H9 (cell line): ENCODE data around the gene PIK3C2B. TPM values are rescaled to one million over a fixed set of nuclear protein-coding genes. Genes with fewer than 3 reads are reported as not detected.

Experiments used
- DNase-seq: peaks from one replicate; pipeline ENCODE4 v3.0.0-alpha.2; 2017
- H2AFZ ChIP-seq: one replicate; pipeline ENCODE4 v1.6.1; 2013; ENCODE audit warnings: mild to moderate bottlenecking, low read length, control low read depth, moderate library complexity
- H2AK5ac ChIP-seq: 2 replicates; pipeline ENCODE4 v1.6.1; 2013; ENCODE audit warnings: low read length, control low read depth, mixed read lengths; ENCODE audit not compliant: insufficient read length
- H2BK120ac ChIP-seq: one replicate; pipeline ENCODE4 v1.6.1; 2013; ENCODE audit warnings: low read depth, mild to moderate bottlenecking, low read length, control low read depth, inconsistent platforms; ENCODE audit not compliant: poor library complexity, severe bottlenecking
- H2BK12ac ChIP-seq: 2 replicates; pipeline ENCODE4 v1.6.1; 2013; ENCODE audit warnings: low read length, control low read depth, mixed read lengths, low read depth; ENCODE audit not compliant: insufficient read length
- H2BK15ac ChIP-seq: 2 replicates; pipeline ENCODE4 v1.6.1; 2013; ENCODE audit warnings: low read depth, low read length, control low read depth
- H2BK20ac ChIP-seq: one replicate; pipeline ENCODE4 v1.6.1; 2013; ENCODE audit warnings: low read depth, mild to moderate bottlenecking, low read length, control low read depth, inconsistent platforms; ENCODE audit not compliant: poor library complexity, severe bottlenecking
- H2BK5ac ChIP-seq: 2 replicates; pipeline ENCODE4 v1.6.1; 2013; ENCODE audit warnings: low read length, control low read depth, mixed read lengths; ENCODE audit not compliant: insufficient read length
- H3K14ac ChIP-seq: 2 replicates; pipeline ENCODE4 v1.6.1; 2013; ENCODE audit warnings: low read length, control low read depth; ENCODE audit not compliant: insufficient read depth
- H3K18ac ChIP-seq: 2 replicates; pipeline ENCODE4 v1.6.1; 2013; ENCODE audit warnings: low read depth, mild to moderate bottlenecking, mixed read lengths, low read length, control low read depth; ENCODE audit not compliant: insufficient read length
- H3K23ac ChIP-seq: 2 replicates; pipeline ENCODE4 v1.6.1; 2013; ENCODE audit warnings: low read length, control low read depth, mixed read lengths, low read depth; ENCODE audit not compliant: insufficient read length
- H3K23me2 ChIP-seq: 2 replicates; pipeline ENCODE4 v1.6.1; 2013; ENCODE audit warnings: low read depth, mild to moderate bottlenecking, mixed read lengths, low read length, control low read depth; ENCODE audit not compliant: insufficient read length, poor library complexity, severe bottlenecking
- H3K27ac ChIP-seq: 2 replicates; pipeline ENCODE4 v1.5.1; 2013; ENCODE audit warnings: low read length, control low read depth, mixed read lengths, low read depth; ENCODE audit not compliant: insufficient read length
- H3K27me3 ChIP-seq: 2 replicates; pipeline ENCODE4 v1.6.1; 2013; ENCODE audit warnings: low read length, control low read depth, inconsistent platforms; ENCODE audit not compliant: insufficient read depth
- H3K4ac ChIP-seq: 2 replicates; pipeline ENCODE4 v1.6.1; 2013; ENCODE audit warnings: low read depth, mild to moderate bottlenecking, control low read depth, inconsistent platforms, low read length, moderate library complexity
- H3K4me1 ChIP-seq: 2 replicates; pipeline ENCODE4 v1.6.1; 2013; ENCODE audit warnings: low read length, control low read depth, inconsistent platforms; ENCODE audit not compliant: insufficient read depth
- H3K4me2 ChIP-seq: 2 replicates; pipeline ENCODE4 v1.6.1; 2013; ENCODE audit warnings: low read length, control low read depth, mixed read lengths; ENCODE audit not compliant: insufficient read length, insufficient read depth
- H3K56ac ChIP-seq: 2 replicates; pipeline ENCODE4 v1.6.1; 2013; ENCODE audit warnings: low read depth, mild to moderate bottlenecking, mixed read lengths, low read length, control low read depth; ENCODE audit not compliant: insufficient read length
- H3K79me1 ChIP-seq: 2 replicates; pipeline ENCODE4 v1.6.1; 2013; ENCODE audit warnings: low read depth, mild to moderate bottlenecking, moderate library complexity, low read length, control low read depth, inconsistent platforms; ENCODE audit not compliant: insufficient read depth, poor library complexity, severe bottlenecking
- H3K79me2 ChIP-seq: 2 replicates; pipeline ENCODE4 v1.6.1; 2013; ENCODE audit warnings: low read length, control low read depth, inconsistent platforms; ENCODE audit not compliant: insufficient read depth
- H3K9ac ChIP-seq: 2 replicates; pipeline ENCODE4 v1.6.1; 2013; ENCODE audit warnings: low read length, control low read depth, mixed read lengths; ENCODE audit not compliant: insufficient read length; ENCODE audit errors: extremely low read depth
- H3K9me3 ChIP-seq: one replicate; pipeline ENCODE4 v1.6.1; 2013; ENCODE audit warnings: low read depth, low read length, inconsistent platforms; ENCODE audit not compliant: control insufficient read depth
- H3T11ph ChIP-seq: one replicate; pipeline ENCODE4 v1.6.1; 2013; ENCODE audit warnings: mild to moderate bottlenecking, low read length, control low read depth, inconsistent platforms
- H4K20me1 ChIP-seq: one replicate; pipeline ENCODE4 v1.6.1; 2013; ENCODE audit not compliant: control insufficient read depth, insufficient read length, insufficient read depth
- H4K5ac ChIP-seq: 2 replicates; pipeline ENCODE4 v1.6.1; 2013; ENCODE audit warnings: low read depth, mild to moderate bottlenecking, mixed read lengths, low read length, control low read depth; ENCODE audit not compliant: insufficient read length
- H4K8ac ChIP-seq: replicated peaks from 2 replicates; pipeline ENCODE4 v1.6.1; 2013; ENCODE audit warnings: low read length, control low read depth, mixed read lengths, low read depth; ENCODE audit not compliant: insufficient read length
- H4K91ac ChIP-seq: 2 replicates; pipeline ENCODE4 v1.6.1; 2013; ENCODE audit warnings: low read depth, mild to moderate bottlenecking, moderate library complexity, mixed read lengths, low read length, control low read depth; ENCODE audit not compliant: insufficient read length
- H3K27ac Mint-ChIP-seq, 3 experiments: 2 replicates in 2 of 3; 3 replicates in 1 of 3; pipeline ENCODE4 v1.8.0; 2020 to 2021; ENCODE audit warnings: mixed read lengths in 3 of 3, mild to moderate bottlenecking in 1 of 3, moderate library complexity in 1 of 3
- H3K27me3 Mint-ChIP-seq: 2 replicates; pipeline ENCODE4 v1.8.0; 2021; ENCODE audit warnings: low read depth, mild to moderate bottlenecking, moderate library complexity, mixed read lengths
- H3K36me3 Mint-ChIP-seq, 3 experiments: 2 replicates in 2 of 3; 3 replicates in 1 of 3; pipeline ENCODE4 v1.8.0; 2020 to 2021; ENCODE audit warnings: low read depth in 3 of 3, mixed read lengths in 3 of 3; ENCODE audit not compliant: insufficient read depth in 1 of 3
- H3K4me1 Mint-ChIP-seq, 2 experiments: 2 replicates each; pipeline ENCODE4 v1.8.0; 2020; ENCODE audit warnings: mixed read lengths in 2 of 2
- H3K4me3 Mint-ChIP-seq, 2 experiments: 2 replicates in 1 of 2; 3 replicates in 1 of 2; pipeline ENCODE4 v1.8.0; 2020 to 2021; ENCODE audit warnings: mild to moderate bottlenecking in 2 of 2, mixed read lengths in 2 of 2, moderate library complexity in 1 of 2
- H3K9me3 Mint-ChIP-seq, 2 experiments: 2 replicates in 1 of 2; 3 replicates in 1 of 2; pipeline ENCODE4 v1.8.0; 2020; ENCODE audit warnings: mild to moderate bottlenecking in 2 of 2, mixed read lengths in 2 of 2, moderate library complexity in 1 of 2
- WGBS: extraction: QIAGEN DNeasy Blood & Tissue Kit; methylation state at CpG from one replicate; pipeline ENCODE4 v1.1.7; 2013; ENCODE audit warnings: missing lambda C conversion rate, low lambda C conversion rate, mixed read lengths; ENCODE audit not compliant: insufficient read length; ENCODE audit errors: extremely low coverage; 5-methylcytosine and 5-hydroxymethylcytosine counted together
- total RNA-seq: library from RNA; stranded (reverse); gene quantifications from 2 replicates; pipeline ENCODE4 v1.2.1, GENCODE V29; 2021
- TF ChIP-seq, protein P1 (sequence below): fragments of 200-600 bp; sonication (generic); conservative IDR thresholded peaks from 3 replicates; pipeline ENCODE4 v1.8.0; 2021; ENCODE audit warnings: antibody characterized with exemption, mild to moderate bottlenecking

PIK3C2B gene
- total RNA-seq, 1 experiment from 2014 or later: 13.1 TPM

DNA sequence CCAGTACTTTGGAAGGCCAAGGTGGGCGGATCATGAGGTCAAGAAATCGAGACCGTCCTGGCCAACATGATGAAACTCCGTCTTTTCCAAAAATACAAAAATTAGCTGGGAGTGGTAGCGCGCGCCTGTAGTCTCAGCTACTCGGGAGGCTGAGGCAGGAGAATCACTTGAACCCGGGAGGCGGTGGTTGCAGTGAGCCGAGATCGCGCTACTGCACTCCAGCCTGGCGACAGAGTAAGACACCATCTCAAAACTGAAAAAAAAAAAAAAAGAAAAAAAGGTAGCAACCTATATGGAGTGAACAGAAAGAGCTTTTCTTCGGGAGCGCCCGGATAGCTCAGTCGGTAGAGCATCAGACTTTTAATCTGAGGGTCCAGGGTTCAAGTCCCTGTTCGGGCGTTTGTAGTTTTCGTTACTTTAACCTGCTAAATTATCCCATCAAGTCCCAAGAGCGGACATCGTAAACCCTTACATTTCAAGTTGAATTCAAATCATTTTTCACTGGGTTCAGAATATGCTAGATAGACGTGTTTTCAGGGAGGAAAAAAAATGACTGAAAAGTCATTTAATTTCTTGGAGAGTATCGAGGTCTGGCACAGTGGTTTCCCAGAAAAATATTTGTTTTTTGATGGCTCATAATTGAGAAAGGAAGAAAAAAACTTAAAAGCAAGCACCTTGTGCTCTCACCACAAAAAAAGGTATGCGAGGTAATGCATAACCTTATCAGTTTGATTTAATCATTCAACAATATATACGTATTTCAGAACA, 11.8 kb upstream of the PIK3C2B start:
- no peak overlapping the region for H3K27ac ChIP-seq

More for the DNA sequence above, 11.8 kb upstream of the PIK3C2B start:
- H3K23me2 ChIP-seq: no peaks in the 10 kb centered on the region
- no peak overlapping the region for H4K91ac ChIP-seq
- H2AK5ac ChIP-seq: no peak overlapping the region
- no peak overlapping the region for H4K8ac ChIP-seq
- H3K4me1 Mint-ChIP-seq: peaks cover 10% of the 10 kb centered on the region in 2 experiments
- TF ChIP-seq, protein P1, sequence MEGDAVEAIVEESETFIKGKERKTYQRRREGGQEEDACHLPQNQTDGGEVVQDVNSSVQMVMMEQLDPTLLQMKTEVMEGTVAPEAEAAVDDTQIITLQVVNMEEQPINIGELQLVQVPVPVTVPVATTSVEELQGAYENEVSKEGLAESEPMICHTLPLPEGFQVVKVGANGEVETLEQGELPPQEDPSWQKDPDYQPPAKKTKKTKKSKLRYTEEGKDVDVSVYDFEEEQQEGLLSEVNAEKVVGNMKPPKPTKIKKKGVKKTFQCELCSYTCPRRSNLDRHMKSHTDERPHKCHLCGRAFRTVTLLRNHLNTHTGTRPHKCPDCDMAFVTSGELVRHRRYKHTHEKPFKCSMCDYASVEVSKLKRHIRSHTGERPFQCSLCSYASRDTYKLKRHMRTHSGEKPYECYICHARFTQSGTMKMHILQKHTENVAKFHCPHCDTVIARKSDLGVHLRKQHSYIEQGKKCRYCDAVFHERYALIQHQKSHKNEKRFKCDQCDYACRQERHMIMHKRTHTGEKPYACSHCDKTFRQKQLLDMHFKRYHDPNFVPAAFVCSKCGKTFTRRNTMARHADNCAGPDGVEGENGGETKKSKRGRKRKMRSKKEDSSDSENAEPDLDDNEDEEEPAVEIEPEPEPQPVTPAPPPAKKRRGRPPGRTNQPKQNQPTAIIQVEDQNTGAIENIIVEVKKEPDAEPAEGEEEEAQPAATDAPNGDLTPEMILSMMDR: no peak
- H2BK12ac ChIP-seq: no peak overlapping the region
- peak; percentile 71 for DNase-seq
- peak overlapping the region; percentile 94 for H3K4me3 Mint-ChIP-seq
- H3K36me3 Mint-ChIP-seq: peaks cover 0 to 2% (median 0%) of the 10 kb centered on the region in 3 experiments; a peak in 1 of 7 replicates
- no peaks in the 10 kb centered on the region for H3K27me3 ChIP-seq
- peaks cover 3% of the 10 kb centered on the region; the same call in 1 of the 2 replicates for H3K27me3 Mint-ChIP-seq
- peak overlapping the region; percentile 92 to 93 (median 92) for H3K27ac Mint-ChIP-seq
- H3K9me3 ChIP-seq: no peaks in the 10 kb centered on the region
- no peak overlapping the region for H2BK5ac ChIP-seq
- peak overlapping the region; percentile 45 for H3K9ac ChIP-seq
- peak overlapping the region; percentile 42 for H3K18ac ChIP-seq
- no peak overlapping the region for H3K14ac ChIP-seq
- H3K9me3 Mint-ChIP-seq: peaks cover 5% of the 10 kb centered on the region in 2 experiments; a peak in 3 of 5 replicates
- peak overlapping the region; percentile 18 for H2AFZ ChIP-seq
- H4K5ac ChIP-seq: no peak overlapping the region
- H2BK120ac ChIP-seq: no peak overlapping the region
- H3K23ac ChIP-seq: no peak overlapping the region
- H2BK15ac ChIP-seq: no peak overlapping the region
- no peaks in the 10 kb centered on the region for H3K79me2 ChIP-seq
- peak overlapping the region; percentile 65 for H3K4me2 ChIP-seq
- H4K20me1 ChIP-seq: no peaks in the 10 kb centered on the region
- H3T11ph ChIP-seq: no peak overlapping the region
- H3K4me1 ChIP-seq: no peaks in the 10 kb centered on the region
- H3K56ac ChIP-seq: no peak overlapping the region
- no peak overlapping the region for H3K4ac ChIP-seq
- H3K79me1 ChIP-seq: no peaks in the 10 kb centered on the region
- H2BK20ac ChIP-seq: no peak overlapping the region
- no CpG with 5 or more reads among the region's 27 CpGs for WGBS
